Thyroid gland (tissue), 4 donors: Measurements from ENCODE around the gene TTC3. TPM values are rescaled to one million over a fixed set of nuclear protein-coding genes. Genes with fewer than 3 reads are reported as not detected.

Source experiments
- DNase-seq, 2 donors: peaks; one replicate each; pipeline ENCODE4 v3.0.0-alpha.2; 2019
- H3K27ac ChIP-seq, 3 donors: fragments of 200-600 bp; sonication (generic); 1 replicate in 2 of 3; 2 replicates in 1 of 3; pipeline ENCODE4 v1.5.1; 2016 to 2019; ENCODE audit warnings: mild to moderate bottlenecking in 1 of 3, moderate library complexity in 1 of 3
- H3K27me3 ChIP-seq: fragments of 200-600 bp; sonication (generic); one replicate; pipeline ENCODE4 v1.5.1; 2019
- H3K36me3 ChIP-seq, 2 donors: fragments of 200-600 bp; sonication (generic); one replicate each; pipeline ENCODE4 v1.5.1; 2016 to 2019
- H3K4me1 ChIP-seq, 2 donors: fragments of 200-600 bp; sonication (generic); one replicate each; pipeline ENCODE4 v1.5.1; 2017 to 2019
- H3K4me3 ChIP-seq, 3 donors: fragments of 200-600 bp; sonication (generic); replicated peaks in 1 of 3; 1 replicate in 2 of 3; 2 replicates in 1 of 3; pipeline ENCODE4 v1.5.1; 2016; ENCODE audit warnings: mild to moderate bottlenecking in 1 of 3
- H3K9me3 ChIP-seq: fragments of 200-600 bp; sonication (generic); one replicate; pipeline ENCODE4 v1.5.1; 2017
- POLR2A ChIP-seq, 2 donors: fragments of 450-650 bp; IDR thresholded peaks; one replicate each; pipeline ENCODE4 v1.6.1; 2017; ENCODE audit warnings: antibody characterized with exemption in 2 of 2, mild to moderate bottlenecking in 2 of 2, moderate library complexity in 1 of 2
- WGBS, 2 donors: methylation state at CpG; one replicate each; pipeline ENCODE4 v1.1.5; 2017; 5-methylcytosine and 5-hydroxymethylcytosine counted together
- intact Hi-C: fragments of 100-400 bp; cut with DNase I; formaldehyde crosslinking; loops from one replicate; pipeline ENCODE4 v1.15.1; 2023
- total RNA-seq, 4 donors: library from RNA; depleted of rRNA; stranded (reverse); fragments of >200 nt; gene quantifications; one replicate each; pipeline ENCODE4 v1.2.3, GENCODE V29; 2016
- TF ChIP-seq, protein P1 (sequence below), 6 experiments: fragments of 200-600 bp in 3 of 6; fragments of 450-650 bp in 3 of 6; sonication (generic) in 3 of 6; IDR thresholded peaks; one replicate each; pipeline ENCODE4 v1.5.1; 2016 to 2019; ENCODE audit warnings: antibody characterized with exemption in 6 of 6, mild to moderate bottlenecking in 2 of 6, inconsistent platforms in 1 of 6, moderate library complexity in 1 of 6

TTC3 gene
- total RNA-seq, 4 donors from 2014 or later, result 206 to 286 (median 251) TPM

GRCh38 chr21:37207441-37208009 is 134.5 kb downstream of the TTC3 start:
- WGBS, 2 donors, result 31 to 55% methylated on average over 6 of the region's 6 CpGs
- Histone ChIP-seq H3K4me3 (no peak overlapping the region), H3K27ac (peak overlapping the region; percentile 78 to 89 (median 85))

GRCh38 chr21:37208056-37208721 is 135.1 kb downstream of the TTC3 start:
- TF ChIP-seq POLR2A (IDR thresholded peaks at IDR 0.05), result no peak
- TF ChIP-seq, protein P1, sequence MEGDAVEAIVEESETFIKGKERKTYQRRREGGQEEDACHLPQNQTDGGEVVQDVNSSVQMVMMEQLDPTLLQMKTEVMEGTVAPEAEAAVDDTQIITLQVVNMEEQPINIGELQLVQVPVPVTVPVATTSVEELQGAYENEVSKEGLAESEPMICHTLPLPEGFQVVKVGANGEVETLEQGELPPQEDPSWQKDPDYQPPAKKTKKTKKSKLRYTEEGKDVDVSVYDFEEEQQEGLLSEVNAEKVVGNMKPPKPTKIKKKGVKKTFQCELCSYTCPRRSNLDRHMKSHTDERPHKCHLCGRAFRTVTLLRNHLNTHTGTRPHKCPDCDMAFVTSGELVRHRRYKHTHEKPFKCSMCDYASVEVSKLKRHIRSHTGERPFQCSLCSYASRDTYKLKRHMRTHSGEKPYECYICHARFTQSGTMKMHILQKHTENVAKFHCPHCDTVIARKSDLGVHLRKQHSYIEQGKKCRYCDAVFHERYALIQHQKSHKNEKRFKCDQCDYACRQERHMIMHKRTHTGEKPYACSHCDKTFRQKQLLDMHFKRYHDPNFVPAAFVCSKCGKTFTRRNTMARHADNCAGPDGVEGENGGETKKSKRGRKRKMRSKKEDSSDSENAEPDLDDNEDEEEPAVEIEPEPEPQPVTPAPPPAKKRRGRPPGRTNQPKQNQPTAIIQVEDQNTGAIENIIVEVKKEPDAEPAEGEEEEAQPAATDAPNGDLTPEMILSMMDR (IDR thresholded peaks at IDR 0.05), result no peak
- DNase-seq, result peak; percentile 76 to 80
- Histone ChIP-seq H3K4me3 (peak overlapping the region in 1 of 3 donors; percentile 15), H3K36me3 (no peaks in the 10 kb centered on the region), H3K27ac (peak overlapping the region; percentile 78 to 89 (median 85)), H3K27me3 (no peaks in the 10 kb centered on the region), H3K9me3 (no peaks in the 10 kb centered on the region), H3K4me1 (peaks cover 21 to 26% of the 10 kb centered on the region in 2 donors)
- WGBS, 2 donors, result 27 to 40% methylated on average over 15 of the region's 15 CpGs
- intact Hi-C loops, result no loop called here

More at GRCh38 chr21:37207441-37208009, 134.5 kb downstream of the TTC3 start:
- Histone ChIP-seq H3K36me3 (peaks cover 3 to 5% of the 10 kb centered on the region in 2 donors), H3K9me3 (no peaks in the 10 kb centered on the region), H3K4me1 (peaks cover 21 to 26% of the 10 kb centered on the region in 2 donors), H3K27me3 (no peaks in the 10 kb centered on the region)
- peak; percentile 46 to 82 for DNase-seq
- intact Hi-C loops, result no loop called here
- TF ChIP-seq POLR2A (IDR thresholded peaks at IDR 0.05), result no peak
- TF ChIP-seq, protein P1 (IDR thresholded peaks at IDR 0.05), result peak in 1 of 6 experiments; percentile 11

DNA sequence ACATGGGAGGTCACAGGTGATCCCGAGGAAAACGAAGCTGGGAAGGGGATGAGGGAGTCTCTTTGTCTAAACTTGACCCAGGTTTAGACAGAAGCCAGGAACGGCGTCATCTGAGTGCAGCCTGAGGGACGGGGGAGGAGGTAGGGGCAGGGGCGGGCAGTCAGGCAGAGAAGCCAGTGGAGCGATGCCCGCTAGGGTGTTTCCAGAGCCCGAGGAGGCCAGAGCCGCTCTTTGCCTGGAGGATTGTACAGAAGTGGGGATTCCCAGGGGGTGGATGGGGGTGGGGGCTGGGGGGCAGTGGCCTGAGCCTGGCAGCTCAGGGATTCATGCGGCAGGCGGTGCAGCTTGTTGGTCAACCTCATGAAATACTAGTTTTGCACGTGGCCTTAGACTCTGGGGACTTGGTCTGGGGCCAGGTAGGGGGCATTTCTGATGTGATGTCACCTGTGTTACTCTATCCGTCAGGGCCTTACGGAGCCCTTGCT is 135.7 kb downstream of the TTC3 start:
- peak overlapping the region; percentile 78 to 89 (median 85) for H3K27ac ChIP-seq
- DNase-seq, result peak; percentile 89 to 94
- H3K4me1 ChIP-seq, result peaks cover 21 to 26% of the 10 kb centered on the region in 2 donors
- no peaks in the 10 kb centered on the region for H3K9me3 ChIP-seq
- H3K4me3 ChIP-seq, result no peak overlapping the region
- intact Hi-C loops, result no loop called here
- WGBS, 2 donors, result 33 to 53% methylated on average over 14 to 15 of the region's 15 CpGs
- no peaks in the 10 kb centered on the region for H3K36me3 ChIP-seq
- TF ChIP-seq, protein P1 (IDR thresholded peaks at IDR 0.05), result no peak
- no peak for TF ChIP-seq POLR2A (IDR thresholded peaks at IDR 0.05)
- H3K27me3 ChIP-seq, result no peaks in the 10 kb centered on the region

DNA sequence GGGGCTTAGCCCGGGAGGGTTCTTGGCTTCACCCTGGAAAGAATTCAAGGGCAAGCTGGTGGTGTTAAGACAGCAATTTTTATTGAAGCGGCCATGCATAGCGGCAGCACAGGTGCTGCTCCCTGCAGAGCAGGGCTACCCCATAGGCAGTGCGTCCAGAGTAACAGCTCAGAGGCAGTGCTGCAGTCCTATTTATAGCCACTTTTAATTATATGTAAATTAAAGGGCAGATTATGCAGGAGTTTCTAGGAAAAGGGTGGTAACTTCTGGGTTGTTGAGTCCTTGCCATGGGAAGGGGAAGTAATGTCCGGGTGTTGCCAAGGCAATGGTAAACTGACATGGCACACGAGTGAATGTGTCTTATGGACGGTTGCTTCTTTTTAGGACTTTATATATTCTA is 137.1 kb downstream of the TTC3 start:
- H3K27ac ChIP-seq, result no peak overlapping the region
- no peaks in the 10 kb centered on the region for H3K36me3 ChIP-seq
- intact Hi-C loops, result no loop called here
- no peaks in the 10 kb centered on the region for H3K9me3 ChIP-seq
- TF ChIP-seq, protein P1 (IDR thresholded peaks at IDR 0.05), result no peak
- TF ChIP-seq POLR2A (IDR thresholded peaks at IDR 0.05), result no peak
- H3K27me3 ChIP-seq, result no peaks in the 10 kb centered on the region
- WGBS, 2 donors, result 84 to 93% methylated on average over 7 of the region's 7 CpGs
- H3K4me3 ChIP-seq, result no peak overlapping the region
- DNase-seq, result no peak
- peaks cover 21 to 26% of the 10 kb centered on the region in 2 donors for H3K4me1 ChIP-seq

GRCh38 chr21:37210799-37211198 is 137.7 kb downstream of the TTC3 start:
- no peak for DNase-seq
- Histone ChIP-seq H3K27me3 (no peaks in the 10 kb centered on the region), H3K4me3 (no peak overlapping the region), H3K9me3 (no peaks in the 10 kb centered on the region), H3K4me1 (peaks cover 21 to 26% of the 10 kb centered on the region in 2 donors), H3K36me3 (no peaks in the 10 kb centered on the region), H3K27ac (no peak overlapping the region)
- intact Hi-C loops, result no loop called here
- TF ChIP-seq POLR2A (IDR thresholded peaks at IDR 0.05), result no peak
- TF ChIP-seq, protein P1 (IDR thresholded peaks at IDR 0.05), result no peak
- WGBS, 2 donors, result 95% methylated on average over 1 of the region's 1 CpG
